ENCODE data around the gene CDKN2AIP.

GRCh38 chr4:183409934-183410333, 34.5 kb upstream of the CDKN2AIP start:
- no peak for TF ChIP-seq CTCF (IDR thresholded peaks at IDR 0.05)
- no peak for TF ChIP-seq POLR2A (IDR thresholded peaks at IDR 0.05)
